ENCODE results near the gene MCTP1. TPM values are rescaled to one million over a fixed set of nuclear protein-coding genes. Genes with fewer than 3 reads are reported as not detected.
A peak's percentile ranks its signal among the peaks of the same experiment; 100 is the strongest.

MCTP1 gene
- total RNA-seq, 1 donor from 2014 or later, result 4.6 TPM

GRCh38 chr5:95113489-95113888 lies 171.4 kb downstream of the MCTP1 start:
- ATAC-seq, result no peak

GRCh38 chr5:95111141-95111540 lies 173.8 kb downstream of the MCTP1 start:
- no peak for ATAC-seq

- no peak for ATAC-seq
Observed at GRCh38 chr5:95110118-95110517, 174.8 kb downstream of the MCTP1 start.

GRCh38 chr5:95107138-95107537 lies 177.8 kb downstream of the MCTP1 start:
- ATAC-seq, result no peak

- no peak for ATAC-seq
Observed at GRCh38 chr5:95105638-95106037, 179.3 kb downstream of the MCTP1 start.

GRCh38 chr5:95102687-95103086 lies 182.2 kb downstream of the MCTP1 start:
- no peak for ATAC-seq

- ATAC-seq, result no peak
Observed at GRCh38 chr5:95102080-95102479, 182.8 kb downstream of the MCTP1 start.

- no peak for ATAC-seq
Observed at GRCh38 chr5:95100551-95100950, 184.3 kb downstream of the MCTP1 start.

GRCh38 chr5:95098012-95098411 lies 186.9 kb downstream of the MCTP1 start:
- no peak for ATAC-seq

- no peak for ATAC-seq
Observed at GRCh38 chr5:95093211-95093610, 191.7 kb downstream of the MCTP1 start.

- ATAC-seq, result no peak
Observed at GRCh38 chr5:95090774-95091173, 194.1 kb downstream of the MCTP1 start.

- ATAC-seq, result no peak
Observed at GRCh38 chr5:95087816-95088317, 197.0 kb downstream of the MCTP1 start.

GRCh38 chr5:95086927-95087815 lies 197.7 kb downstream of the MCTP1 start:
- no peak for ATAC-seq

GRCh38 chr5:95084757-95085156 lies 200.1 kb downstream of the MCTP1 start:
- no peak for ATAC-seq

GRCh38 chr5:95083606-95084005 lies 201.3 kb downstream of the MCTP1 start:
- no peak for ATAC-seq

GRCh38 chr5:95081982-95082381 lies 202.9 kb downstream of the MCTP1 start:
- ATAC-seq, result no peak

- ATAC-seq, result peak; percentile 87
Observed at GRCh38 chr5:95081500-95081960, 203.4 kb downstream of the MCTP1 start.

- ATAC-seq, result no peak
Observed at GRCh38 chr5:95080441-95080840, 204.5 kb downstream of the MCTP1 start.

- no peak for ATAC-seq
Observed at GRCh38 chr5:95080030-95080429, 204.9 kb downstream of the MCTP1 start.

- ATAC-seq, result no peak
Observed at GRCh38 chr5:95078868-95079267, 206.0 kb downstream of the MCTP1 start.

- ATAC-seq, result no peak
Observed at GRCh38 chr5:95076395-95077185, 208.3 kb downstream of the MCTP1 start.

- no peak for ATAC-seq
Observed at GRCh38 chr5:95075111-95075510, 209.8 kb downstream of the MCTP1 start.

GRCh38 chr5:95072281-95072680 lies 212.6 kb downstream of the MCTP1 start:
- ATAC-seq, result no peak
